GM21737 (cell line): ENCODE measurements around the gene SCARB1.

Experiments used
- ATAC-seq: cut with Tn5 transposase; IDR thresholded peaks from one replicate; pipeline ENCODE4 v1.9.1; 2021; ENCODE audit warnings: mild to moderate bottlenecking, moderate library complexity; ENCODE audit not compliant: unreplicated experiment

The SCARB1 gene

DNA sequence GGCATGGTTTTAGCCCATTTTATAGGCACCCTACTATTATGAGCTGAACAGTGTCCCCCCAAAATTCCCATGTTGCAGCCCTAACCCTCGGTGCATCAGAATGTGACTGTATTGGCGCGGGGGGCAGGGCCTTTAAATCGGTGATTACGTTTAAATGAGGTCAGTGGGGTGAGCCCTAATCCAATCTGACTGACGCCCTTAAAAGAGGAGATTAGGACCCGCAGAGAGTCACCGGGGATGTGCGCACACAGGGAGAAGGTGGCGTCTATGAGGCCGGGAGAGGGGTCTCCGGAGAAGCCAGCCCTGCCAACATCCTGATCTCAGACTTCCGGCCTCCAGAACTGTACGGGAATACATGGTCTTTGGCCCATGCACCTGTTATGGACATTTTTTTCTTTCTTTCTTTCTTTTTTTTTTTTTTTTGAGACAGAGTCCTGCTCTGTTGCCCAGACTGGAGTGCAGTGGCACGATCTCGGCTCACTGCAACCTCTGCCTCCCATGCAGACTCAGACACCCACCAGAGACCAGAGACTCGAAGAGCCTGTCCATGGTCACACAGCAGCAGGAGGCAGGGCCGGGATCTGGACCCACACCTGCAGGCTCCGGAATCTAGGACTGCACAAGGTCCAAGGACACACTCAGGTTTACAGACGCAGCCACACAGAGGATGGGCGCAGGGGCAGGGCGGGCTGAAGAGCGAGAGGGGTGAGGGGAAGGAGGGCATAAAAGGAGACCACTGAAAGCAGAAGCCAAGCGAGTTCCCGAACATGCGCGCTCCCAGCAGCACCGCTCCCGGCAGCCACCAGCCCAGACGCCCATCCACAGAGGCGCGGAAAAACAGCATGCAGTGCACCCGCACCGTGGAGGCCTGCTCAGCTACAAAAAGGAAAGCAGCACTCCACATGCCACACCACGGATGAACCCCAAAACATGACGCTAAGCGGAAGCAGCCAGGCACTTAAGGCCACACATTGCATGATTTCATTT lies 19.0 kb downstream of the SCARB1 start:
- ATAC-seq: no peak

GRCh38 chr12:124842800-124843510 lies 20.7 kb downstream of the SCARB1 start:
- no peak for ATAC-seq

DNA sequence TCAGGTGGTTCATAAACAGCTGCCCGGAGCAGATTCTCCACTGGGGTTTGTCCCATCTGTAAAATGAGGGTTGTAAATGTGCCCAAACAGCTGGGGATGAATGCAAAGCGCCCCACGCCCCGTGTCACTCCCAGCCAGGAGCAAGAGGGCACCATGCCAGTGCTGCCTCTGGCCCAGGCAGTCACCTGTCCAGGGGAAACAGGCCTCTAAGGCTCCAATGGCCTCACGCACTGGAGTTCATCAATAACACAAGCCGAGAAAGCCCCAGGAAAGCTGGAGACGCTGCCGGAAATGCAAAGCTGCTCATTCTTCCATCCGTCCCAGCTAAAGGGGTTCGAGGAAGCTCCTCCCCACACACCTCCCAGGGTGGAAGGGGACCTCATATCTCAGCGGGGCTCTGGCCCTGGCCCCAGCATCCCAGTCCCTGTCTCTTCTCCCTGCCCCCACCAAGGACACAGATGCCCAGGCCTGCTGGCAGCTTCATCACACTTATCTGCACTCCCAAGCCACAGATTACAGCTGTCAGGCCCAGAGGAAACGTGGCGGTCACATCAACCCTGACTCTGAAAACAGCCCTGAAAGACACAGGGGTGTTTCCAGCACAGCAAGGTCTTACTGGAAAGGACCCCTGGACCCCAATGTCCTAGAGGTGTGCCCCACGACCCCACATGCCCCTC lies 21.5 kb downstream of the SCARB1 start:
- no peak for ATAC-seq

- ATAC-seq: no peak
Observed at GRCh38 chr12:124841558-124841945, 22.1 kb downstream of the SCARB1 start.

GRCh38 chr12:124837958-124838803 lies 25.5 kb downstream of the SCARB1 start:
- ATAC-seq: no peak

GRCh38 chr12:124837249-124837897 lies 26.3 kb downstream of the SCARB1 start:
- ATAC-seq: no peak

- no peak for ATAC-seq
Observed at GRCh38 chr12:124836759-124837158, 26.9 kb downstream of the SCARB1 start.

GRCh38 chr12:124835656-124836410 lies 27.8 kb downstream of the SCARB1 start:
- ATAC-seq: no peak

DNA sequence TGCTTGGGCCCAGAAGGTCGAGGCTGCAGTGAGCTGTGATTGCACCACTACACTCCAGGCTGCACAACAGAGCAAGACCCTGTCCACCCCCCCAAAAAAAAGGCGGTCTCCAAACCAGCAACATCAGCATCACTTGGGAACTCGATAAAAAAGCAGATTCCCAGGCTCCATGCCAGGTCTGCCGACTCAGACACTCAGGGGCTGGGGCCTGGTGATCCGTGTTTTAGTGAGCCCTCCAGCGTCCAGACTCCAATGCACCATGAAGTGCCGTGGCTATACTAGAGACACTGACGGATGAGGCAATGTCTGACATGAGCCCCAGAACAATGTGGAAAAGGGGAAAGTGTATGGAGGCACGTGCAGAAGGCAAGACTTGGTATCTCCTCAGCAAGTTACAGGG lies 28.8 kb downstream of the SCARB1 start:
- no peak for ATAC-seq

GRCh38 chr12:124833693-124834122 lies 30.0 kb downstream of the SCARB1 start:
- ATAC-seq: no peak

DNA sequence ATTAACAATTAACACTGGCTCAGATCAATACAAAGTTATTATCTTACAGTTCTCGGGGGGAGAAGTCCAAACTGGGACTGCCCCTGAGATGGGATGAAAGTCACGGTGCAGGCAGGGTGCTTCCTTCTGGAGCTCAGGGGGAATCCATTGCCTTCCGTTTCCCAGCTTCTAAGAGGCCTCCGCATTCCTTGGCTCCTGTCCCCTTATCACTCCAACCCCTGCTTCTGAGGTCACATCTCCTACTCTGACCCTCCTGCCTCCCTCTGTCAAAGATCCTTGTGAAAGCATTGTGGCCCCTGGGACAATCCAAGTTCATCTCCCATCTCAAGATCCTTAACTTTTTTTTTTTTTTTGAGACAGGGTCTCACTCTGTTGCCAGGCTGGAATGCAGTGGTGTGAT lies 30.8 kb downstream of the SCARB1 start:
- no peak for ATAC-seq

GRCh38 chr12:124831590-124831989 lies 32.1 kb downstream of the SCARB1 start:
- no peak for ATAC-seq

- no peak for ATAC-seq
Observed at GRCh38 chr12:124830306-124830705, 33.4 kb downstream of the SCARB1 start.

- no peak for ATAC-seq
Observed at GRCh38 chr12:124829708-124830304, 33.9 kb downstream of the SCARB1 start.

GRCh38 chr12:124829008-124829707 lies 34.5 kb downstream of the SCARB1 start:
- no peak for ATAC-seq

- no peak for ATAC-seq
Observed at GRCh38 chr12:124828264-124829007, 35.2 kb downstream of the SCARB1 start.

DNA sequence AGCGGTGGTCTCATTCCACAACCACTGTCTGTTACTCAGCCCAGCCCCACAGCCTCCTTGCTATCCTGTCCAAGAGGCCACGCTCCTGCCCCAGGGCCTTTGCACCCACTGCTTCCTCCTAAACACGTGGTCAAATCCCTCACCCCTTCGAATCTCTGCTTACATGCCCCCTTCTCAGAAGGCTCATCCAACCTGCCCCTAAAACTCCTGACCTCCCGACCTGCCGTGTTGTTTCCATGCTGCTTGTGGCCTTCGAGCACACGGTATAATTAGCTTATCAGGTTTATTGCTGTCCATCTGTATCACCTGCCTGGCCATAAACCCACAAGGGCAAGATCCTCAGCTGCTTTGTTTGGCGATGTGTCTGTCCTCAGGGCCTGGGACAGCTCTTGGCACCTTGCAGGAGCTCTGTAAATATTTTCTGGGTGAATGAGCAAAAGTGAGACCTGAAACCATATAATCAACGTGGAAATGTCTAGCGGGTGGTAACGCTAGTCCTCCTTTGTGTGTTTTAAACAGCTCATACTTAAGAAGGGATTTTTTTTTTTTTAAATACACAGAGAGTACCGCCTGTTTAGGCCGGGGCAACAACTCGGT lies 36.0 kb downstream of the SCARB1 start:
- ATAC-seq: no peak
